NCI-H1436 treated with DMSO at 0.1 percent for 48 hours (cell line): Measurements from ENCODE around the gene TTC34.
"Not testable (repeated sequence)": the region's sequence is repeated elsewhere in the genome, so short reads cannot be mapped to it uniquely, and the experiment has no call there.

Experiments
- DNase-seq: peaks from one replicate; lab custom pipeline; 2025; lab: John Stamatoyannopoulos, UW

The TTC34 gene

GRCh38 chr1:2755426-2755825 is 46.1 kb downstream of the TTC34 start:
- not testable (repeated sequence) for DNase-seq

- not testable (repeated sequence) for DNase-seq
These were observed 46.9 kb downstream of the TTC34 start for GRCh38 chr1:2754597-2754996.

- DNase-seq, result not testable (repeated sequence)
These were observed 49.0 kb downstream of the TTC34 start for GRCh38 chr1:2752503-2752902.

GRCh38 chr1:2751866-2752265 is 49.6 kb downstream of the TTC34 start:
- DNase-seq, result not testable (repeated sequence)

- DNase-seq, result not testable (repeated sequence)
These were observed 50.4 kb downstream of the TTC34 start for GRCh38 chr1:2750766-2751730.

- not testable (repeated sequence) for DNase-seq
These were observed 51.3 kb downstream of the TTC34 start for GRCh38 chr1:2750041-2750680.

GRCh38 chr1:2748626-2749025 is 52.9 kb downstream of the TTC34 start:
- not testable (repeated sequence) for DNase-seq

GRCh38 chr1:2694796-2695195 is 106.7 kb downstream of the TTC34 start:
- DNase-seq, result not testable (repeated sequence)

- DNase-seq, result not testable (repeated sequence)
These were observed 111.3 kb downstream of the TTC34 start for GRCh38 chr1:2690180-2690579.

GRCh38 chr1:2688336-2688665 is 113.2 kb downstream of the TTC34 start:
- not testable (repeated sequence) for DNase-seq

GRCh38 chr1:2687638-2688335 is 113.7 kb downstream of the TTC34 start:
- not testable (repeated sequence) for DNase-seq

GRCh38 chr1:2687174-2687591 is 114.3 kb downstream of the TTC34 start:
- not testable (repeated sequence) for DNase-seq

- DNase-seq, result not testable (repeated sequence)
These were observed 115.2 kb downstream of the TTC34 start for GRCh38 chr1:2686091-2686863.

- DNase-seq, result not testable (repeated sequence)
These were observed 115.8 kb downstream of the TTC34 start for GRCh38 chr1:2685671-2686070.

GRCh38 chr1:2684878-2685277 is 116.6 kb downstream of the TTC34 start:
- DNase-seq, result not testable (repeated sequence)

- DNase-seq, result not testable (repeated sequence)
These were observed 117.5 kb downstream of the TTC34 start for GRCh38 chr1:2684000-2684399.

GRCh38 chr1:2683321-2683741 is 118.2 kb downstream of the TTC34 start:
- DNase-seq, result not testable (repeated sequence)

GRCh38 chr1:2682879-2683278 is 118.6 kb downstream of the TTC34 start:
- not testable (repeated sequence) for DNase-seq

- DNase-seq, result not testable (repeated sequence)
These were observed 124.8 kb downstream of the TTC34 start for GRCh38 chr1:2676726-2677125.

GRCh38 chr1:2671656-2672055 is 129.8 kb downstream of the TTC34 start:
- not testable (repeated sequence) for DNase-seq

- DNase-seq, result not testable (repeated sequence)
These were observed 141.7 kb downstream of the TTC34 start for GRCh38 chr1:2659806-2660205.
